ENCODE data around the gene SLC22A14.

SLC22A14 gene

GRCh38 chr3:38335263-38335662, 53.2 kb downstream of the SLC22A14 start:
- no peaks in the 10 kb centered on the region for H3K9me3 ChIP-seq (ENCODE audit: insufficient read depth, low read depth, low read length)
- H3K4me1 ChIP-seq (ENCODE audit: insufficient read depth, low read length), result no peaks in the 10 kb centered on the region
- H3K36me3 ChIP-seq (ENCODE audit: insufficient read depth, low read depth, low read length), result no peaks in the 10 kb centered on the region
- no peak overlapping the region for H3K27ac ChIP-seq (ENCODE audit: low read length)
- no peak overlapping the region for H3K9ac ChIP-seq (ENCODE audit: low read depth, low read length)
- H3K4me3 ChIP-seq (ENCODE audit: low read length), result no peak overlapping the region
- H3K27me3 ChIP-seq (ENCODE audit: insufficient read depth, low read length), result no peaks in the 10 kb centered on the region

- no peaks in the 10 kb centered on the region for H3K4me1 ChIP-seq (ENCODE audit: insufficient read depth, low read length)
- H3K27me3 ChIP-seq (ENCODE audit: insufficient read depth, low read length), result no peaks in the 10 kb centered on the region
- no peaks in the 10 kb centered on the region for H3K36me3 ChIP-seq (ENCODE audit: insufficient read depth, low read depth, low read length)
- H3K9ac ChIP-seq (ENCODE audit: low read depth, low read length), result no peak overlapping the region
- H3K4me3 ChIP-seq (ENCODE audit: low read length), result no peak overlapping the region
- no peak overlapping the region for H3K27ac ChIP-seq (ENCODE audit: low read length)
- H3K9me3 ChIP-seq (ENCODE audit: insufficient read depth, low read depth, low read length), result no peaks in the 10 kb centered on the region
Measured at GRCh38 chr3:38337703-38338102, 55.6 kb downstream of the SLC22A14 start.

GRCh38 chr3:38343797-38344594, 61.9 kb downstream of the SLC22A14 start:
- Histone ChIP-seq H3K4me3 (ENCODE audit: low read length) (no peak overlapping the region), H3K27me3 (ENCODE audit: insufficient read depth, low read length) (peaks cover 27% of the 10 kb centered on the region), H3K9me3 (ENCODE audit: insufficient read depth, low read depth, low read length) (no peaks in the 10 kb centered on the region), H3K36me3 (ENCODE audit: insufficient read depth, low read depth, low read length) (no peaks in the 10 kb centered on the region), H3K4me1 (ENCODE audit: insufficient read depth, low read length) (no peaks in the 10 kb centered on the region; the same call in 1 of the 2 replicates), H3K27ac (ENCODE audit: low read length) (no peak overlapping the region), H3K9ac (ENCODE audit: low read depth, low read length) (no peak overlapping the region)

- peaks cover 27% of the 10 kb centered on the region for H3K27me3 ChIP-seq (ENCODE audit: insufficient read depth, low read length)
- no peaks in the 10 kb centered on the region for H3K36me3 ChIP-seq (ENCODE audit: insufficient read depth, low read depth, low read length)
- H3K27ac ChIP-seq (ENCODE audit: low read length), result no peak overlapping the region
- H3K9ac ChIP-seq (ENCODE audit: low read depth, low read length), result no peak overlapping the region; the same call in 1 of the 2 replicates
- H3K4me1 ChIP-seq (ENCODE audit: insufficient read depth, low read length), result no peaks in the 10 kb centered on the region; the same call in 1 of the 2 replicates
- H3K4me3 ChIP-seq (ENCODE audit: low read length), result peak overlapping the region; percentile 75; the same call in 1 of the 2 replicates
- no peaks in the 10 kb centered on the region for H3K9me3 ChIP-seq (ENCODE audit: insufficient read depth, low read depth, low read length)
Measured at GRCh38 chr3:38345879-38346586, 63.9 kb downstream of the SLC22A14 start.

- H3K27ac ChIP-seq (ENCODE audit: low read length), result no peak within 1 kb of the TSS
Measured at GRCh38 chr3:38346587-38347410, 64.7 kb downstream of the SLC22A14 start, which contains the start of gene XYLB. XYLB (plus strand) TSS chr3:38346785; CDS start chr3:38346869, 84 bp downstream.

GRCh38 chr3:38347421-38348200, 65.5 kb downstream of the SLC22A14 start:
- H3K27ac ChIP-seq (ENCODE audit: low read length), result no peak overlapping the region
- H3K36me3 ChIP-seq (ENCODE audit: insufficient read depth, low read depth, low read length), result no peaks in the 10 kb centered on the region
- H3K27me3 ChIP-seq (ENCODE audit: insufficient read depth, low read length), result peaks cover 27% of the 10 kb centered on the region
- H3K4me3 ChIP-seq (ENCODE audit: low read length), result peak overlapping the region; percentile 75
- H3K9me3 ChIP-seq (ENCODE audit: insufficient read depth, low read depth, low read length), result no peaks in the 10 kb centered on the region
- H3K9ac ChIP-seq (ENCODE audit: low read depth, low read length), result peak overlapping the region; percentile 61; the same call in 1 of the 2 replicates
- no peaks in the 10 kb centered on the region; the same call in 1 of the 2 replicates for H3K4me1 ChIP-seq (ENCODE audit: insufficient read depth, low read length)

More at GRCh38 chr3:38346587-38347410, 64.7 kb downstream of the SLC22A14 start, which contains the start of gene XYLB:
- Histone ChIP-seq H3K36me3 (ENCODE audit: insufficient read depth, low read depth, low read length) (no peaks in the 10 kb centered on the region), H3K9ac (ENCODE audit: low read depth, low read length) (peak within 1 kb of the TSS; percentile 61; the same call in 1 of the 2 replicates), H3K27me3 (ENCODE audit: insufficient read depth, low read length) (peaks cover 27% of the 10 kb centered on the region), H3K4me1 (ENCODE audit: insufficient read depth, low read length) (no peaks in the 10 kb centered on the region; the same call in 1 of the 2 replicates), H3K4me3 (ENCODE audit: low read length) (peak within 1 kb of the TSS; percentile 75), H3K9me3 (ENCODE audit: insufficient read depth, low read depth, low read length) (no peaks in the 10 kb centered on the region)

GRCh38 chr3:38348903-38349302, 66.8 kb downstream of the SLC22A14 start:
- Histone ChIP-seq H3K4me1 (ENCODE audit: insufficient read depth, low read length) (no peaks in the 10 kb centered on the region; the same call in 1 of the 2 replicates), H3K9ac (ENCODE audit: low read depth, low read length) (no peak overlapping the region), H3K27me3 (ENCODE audit: insufficient read depth, low read length) (peaks cover 27% of the 10 kb centered on the region), H3K9me3 (ENCODE audit: insufficient read depth, low read depth, low read length) (no peaks in the 10 kb centered on the region), H3K4me3 (ENCODE audit: low read length) (no peak overlapping the region), H3K36me3 (ENCODE audit: insufficient read depth, low read depth, low read length) (no peaks in the 10 kb centered on the region), H3K27ac (ENCODE audit: low read length) (no peak overlapping the region)

- Histone ChIP-seq H3K36me3 (ENCODE audit: insufficient read depth, low read depth, low read length) (no peaks in the 10 kb centered on the region), H3K4me1 (ENCODE audit: insufficient read depth, low read length) (no peaks in the 10 kb centered on the region; the same call in 1 of the 2 replicates), H3K9ac (ENCODE audit: low read depth, low read length) (no peak overlapping the region), H3K27ac (ENCODE audit: low read length) (no peak overlapping the region), H3K9me3 (ENCODE audit: insufficient read depth, low read depth, low read length) (no peaks in the 10 kb centered on the region), H3K4me3 (ENCODE audit: low read length) (no peak overlapping the region), H3K27me3 (ENCODE audit: insufficient read depth, low read length) (peaks cover 27% of the 10 kb centered on the region)
Measured at GRCh38 chr3:38349684-38350359, 67.7 kb downstream of the SLC22A14 start.

GRCh38 chr3:38353151-38353550, 71.1 kb downstream of the SLC22A14 start:
- H3K27me3 ChIP-seq (ENCODE audit: insufficient read depth, low read length), result peaks cover 2% of the 10 kb centered on the region; the same call in 1 of the 2 replicates
- peaks cover 8% of the 10 kb centered on the region; the same call in 1 of the 2 replicates for H3K36me3 ChIP-seq (ENCODE audit: insufficient read depth, low read depth, low read length)
- H3K9me3 ChIP-seq (ENCODE audit: insufficient read depth, low read depth, low read length), result no peaks in the 10 kb centered on the region

GRCh38 chr3:38354588-38355330, 72.7 kb downstream of the SLC22A14 start:
- H3K27me3 ChIP-seq (ENCODE audit: insufficient read depth, low read length), result no peaks in the 10 kb centered on the region
- no peak overlapping the region for H3K4me3 ChIP-seq (ENCODE audit: low read length)
- peaks cover 12% of the 10 kb centered on the region; the same call in 1 of the 2 replicates for H3K36me3 ChIP-seq (ENCODE audit: insufficient read depth, low read depth, low read length)
- no peak overlapping the region for H3K27ac ChIP-seq (ENCODE audit: low read length)
- peaks cover 5% of the 10 kb centered on the region for H3K9me3 ChIP-seq (ENCODE audit: insufficient read depth, low read depth, low read length)
- H3K9ac ChIP-seq (ENCODE audit: low read depth, low read length), result no peak overlapping the region
- H3K4me1 ChIP-seq (ENCODE audit: insufficient read depth, low read length), result no peaks in the 10 kb centered on the region

More at GRCh38 chr3:38353151-38353550, 71.1 kb downstream of the SLC22A14 start:
- H3K4me1 ChIP-seq (ENCODE audit: insufficient read depth, low read length), result no peaks in the 10 kb centered on the region
- no peak overlapping the region for H3K4me3 ChIP-seq (ENCODE audit: low read length)
- H3K27ac ChIP-seq (ENCODE audit: low read length), result no peak overlapping the region
- no peak overlapping the region for H3K9ac ChIP-seq (ENCODE audit: low read depth, low read length)

Data from iPS-20b (cell line).